Smooth muscle cell (in vitro differentiated cells): ENCODE results near the gene AIMP1. TPM values are rescaled to one million over a fixed set of nuclear protein-coding genes. Genes with fewer than 3 reads are reported as not detected.

Experiments
- DNase-seq: peaks from one replicate; lab custom pipeline; 2025; ENCODE audit not compliant: unreplicated experiment; lab: John Stamatoyannopoulos, UW
- H2AFZ ChIP-seq: fragments of 200-600 bp; sonication (generic); 2 replicates; pipeline ENCODE4 v1.6.0; 2016; ENCODE audit warnings: antibody characterized with exemption, low read depth, mild to moderate bottlenecking
- H3F3A ChIP-seq: fragments of 200-600 bp; sonication (generic); 2 replicates; pipeline ENCODE4 v1.6.0; 2017; ENCODE audit warnings: antibody characterized with exemption, low read depth
- H3K27ac ChIP-seq: fragments of 200-600 bp; sonication (generic); 2 replicates; pipeline ENCODE4 v1.5.1; 2016; ENCODE audit warnings: low read depth, mild to moderate bottlenecking
- H3K27me3 ChIP-seq: fragments of 200-600 bp; sonication (generic); 2 replicates; pipeline ENCODE4 v1.6.1; 2016; ENCODE audit warnings: low read depth, mild to moderate bottlenecking
- H3K36me3 ChIP-seq: fragments of 200-600 bp; sonication (generic); 2 replicates; pipeline ENCODE4 v1.5.1; 2016; ENCODE audit warnings: low read depth
- H3K4me1 ChIP-seq: fragments of 200-600 bp; sonication (generic); 2 replicates; pipeline ENCODE4 v1.5.1; 2016; ENCODE audit warnings: low read depth
- H3K4me2 ChIP-seq: fragments of 200-600 bp; sonication (generic); 2 replicates; pipeline ENCODE4 v1.6.0; 2016; ENCODE audit warnings: mild to moderate bottlenecking
- H3K4me3 ChIP-seq: fragments of 200-600 bp; sonication (generic); 2 replicates; pipeline ENCODE4 v1.5.1; 2016; ENCODE audit warnings: mild to moderate bottlenecking
- H3K79me2 ChIP-seq: fragments of 200-600 bp; sonication (generic); 2 replicates; pipeline ENCODE4 v1.6.0; 2016; ENCODE audit warnings: low read depth, mild to moderate bottlenecking
- H3K9ac ChIP-seq: fragments of 200-600 bp; sonication (generic); 2 replicates; pipeline ENCODE4 v1.6.0; 2016; ENCODE audit warnings: low read depth
- H3K9me3 ChIP-seq: fragments of 200-600 bp; sonication (generic); replicated peaks from 2 replicates; pipeline ENCODE4 v1.5.1; 2016; ENCODE audit warnings: low read depth
- H4K20me1 ChIP-seq: fragments of 200-600 bp; sonication (generic); 2 replicates; pipeline ENCODE4 v1.6.0; 2016; ENCODE audit warnings: low read depth
- CTCF ChIP-seq: fragments of 200-600 bp; sonication (generic); IDR thresholded peaks from 2 replicates; pipeline ENCODE4 v1.5.1; 2017; ENCODE audit warnings: borderline replicate concordance, mild to moderate bottlenecking, antibody characterized with exemption; ENCODE audit not compliant: insufficient read depth, poor library complexity, severe bottlenecking
- WGBS: methylation state at CpG from one replicate; pipeline ENCODE4 v1.1.7; 2016; ENCODE audit warnings: low lambda C conversion rate; 5-methylcytosine and 5-hydroxymethylcytosine counted together
- polyA plus RNA-seq: library from polyadenylated mRNA; unstranded; fragments of >200 nt; fragmentation: Nextera tagmentation; extraction: Ambion mirVana; gene quantifications from 2 replicates; pipeline ENCODE4 v1.2.1, GENCODE V29; 2016
- total RNA-seq: library from RNA; depleted of rRNA; stranded (reverse); fragments of >200 nt; gene quantifications from 2 replicates; pipeline ENCODE4 v1.2.3, GENCODE V29; 2014

The AIMP1 gene
- total and polyA plus RNA-seq, 2 experiments from 2014 or later = 35.1 to 58.5 TPM

- Histone ChIP-seq H3K4me1 (no peaks in the 10 kb centered on the region), H3K36me3 (no peaks in the 10 kb centered on the region), H3F3A (no peaks in the 10 kb centered on the region), H2AFZ (no peak overlapping the region), H3K4me2 (no peak overlapping the region), H3K27me3 (no peaks in the 10 kb centered on the region), H4K20me1 (no peaks in the 10 kb centered on the region), H3K27ac (no peak overlapping the region), H3K9me3 (no peaks in the 10 kb centered on the region), H3K9ac (no peak overlapping the region), H3K4me3 (no peak overlapping the region), H3K79me2 (peaks cover 28% of the 10 kb centered on the region)
- no peak for DNase-seq
- TF ChIP-seq CTCF = no peak
Measured at GRCh38 chr4:106306561-106306960, 9.8 kb upstream of the AIMP1 start.

- Histone ChIP-seq H4K20me1 (no peaks in the 10 kb centered on the region), H3K4me3 (no peak overlapping the region), H3K27ac (no peak overlapping the region), H3K4me1 (peaks cover 12% of the 10 kb centered on the region), H3K9ac (no peak overlapping the region), H2AFZ (no peak overlapping the region), H3F3A (no peaks in the 10 kb centered on the region), H3K9me3 (no peaks in the 10 kb centered on the region), H3K4me2 (no peak overlapping the region), H3K36me3 (no peaks in the 10 kb centered on the region), H3K27me3 (no peaks in the 10 kb centered on the region), H3K79me2 (peaks cover 65% of the 10 kb centered on the region)
- TF ChIP-seq CTCF = no peak
- WGBS = 91% methylated on average over 1 of the region's 1 CpG
- DNase-seq = no peak
Measured at GRCh38 chr4:106312377-106312776, 4.0 kb upstream of the AIMP1 start.

GRCh38 chr4:106312997-106313522 is 3.3 kb upstream of the AIMP1 start:
- Histone ChIP-seq H2AFZ (no peak overlapping the region), H3K27ac (no peak overlapping the region), H3K4me3 (no peak overlapping the region), H3K9me3 (no peaks in the 10 kb centered on the region), H3K4me2 (no peak overlapping the region), H3K9ac (no peak overlapping the region), H4K20me1 (no peaks in the 10 kb centered on the region), H3K4me1 (peaks cover 19% of the 10 kb centered on the region), H3F3A (no peaks in the 10 kb centered on the region), H3K79me2 (peaks cover 72% of the 10 kb centered on the region), H3K27me3 (no peaks in the 10 kb centered on the region), H3K36me3 (no peaks in the 10 kb centered on the region)
- DNase-seq = no peak
- TF ChIP-seq CTCF = no peak
- WGBS = 95% methylated on average over 3 of the region's 3 CpGs

DNA sequence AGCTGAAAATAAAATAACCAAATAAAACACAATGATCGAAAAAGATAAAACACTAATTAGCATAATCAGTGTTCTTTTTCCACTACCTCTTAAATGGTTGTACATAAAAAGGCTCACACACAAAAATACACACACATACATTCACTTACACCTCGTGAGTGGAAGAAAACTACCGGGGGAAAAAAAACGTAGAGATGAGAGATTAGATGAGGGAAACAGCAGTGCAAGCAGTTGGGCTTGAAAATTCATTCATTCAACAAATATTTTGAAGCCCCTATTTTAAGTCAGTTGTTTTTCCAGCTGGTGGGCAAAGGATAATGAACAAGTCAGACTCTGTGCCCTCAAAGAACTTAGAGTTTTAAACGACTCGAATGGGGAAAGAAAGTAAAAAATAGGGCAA is 1.4 kb upstream of the AIMP1 start:
- no peaks in the 10 kb centered on the region for H3K9me3 ChIP-seq

More for the DNA sequence above, 1.4 kb upstream of the AIMP1 start:
- TF ChIP-seq CTCF = no peak
- peak overlapping the region; percentile 99 for H3K27ac ChIP-seq
- H2AFZ ChIP-seq = peak overlapping the region; percentile 93
- 59% methylated on average over 6 of the region's 6 CpGs for WGBS
- no peak for DNase-seq
- H3F3A ChIP-seq = no peaks in the 10 kb centered on the region
- no peaks in the 10 kb centered on the region for H3K27me3 ChIP-seq
- no peaks in the 10 kb centered on the region for H4K20me1 ChIP-seq
- peaks cover 20% of the 10 kb centered on the region for H3K4me1 ChIP-seq
- H3K36me3 ChIP-seq = no peaks in the 10 kb centered on the region
- H3K9ac ChIP-seq = peak overlapping the region; percentile 99
- peak overlapping the region; percentile 89 for H3K4me2 ChIP-seq
- H3K79me2 ChIP-seq = peaks cover 85% of the 10 kb centered on the region
- peak overlapping the region; percentile 92 for H3K4me3 ChIP-seq
